Measurements from ENCODE around the gene GTF3C5.

GTF3C5 gene

DNA sequence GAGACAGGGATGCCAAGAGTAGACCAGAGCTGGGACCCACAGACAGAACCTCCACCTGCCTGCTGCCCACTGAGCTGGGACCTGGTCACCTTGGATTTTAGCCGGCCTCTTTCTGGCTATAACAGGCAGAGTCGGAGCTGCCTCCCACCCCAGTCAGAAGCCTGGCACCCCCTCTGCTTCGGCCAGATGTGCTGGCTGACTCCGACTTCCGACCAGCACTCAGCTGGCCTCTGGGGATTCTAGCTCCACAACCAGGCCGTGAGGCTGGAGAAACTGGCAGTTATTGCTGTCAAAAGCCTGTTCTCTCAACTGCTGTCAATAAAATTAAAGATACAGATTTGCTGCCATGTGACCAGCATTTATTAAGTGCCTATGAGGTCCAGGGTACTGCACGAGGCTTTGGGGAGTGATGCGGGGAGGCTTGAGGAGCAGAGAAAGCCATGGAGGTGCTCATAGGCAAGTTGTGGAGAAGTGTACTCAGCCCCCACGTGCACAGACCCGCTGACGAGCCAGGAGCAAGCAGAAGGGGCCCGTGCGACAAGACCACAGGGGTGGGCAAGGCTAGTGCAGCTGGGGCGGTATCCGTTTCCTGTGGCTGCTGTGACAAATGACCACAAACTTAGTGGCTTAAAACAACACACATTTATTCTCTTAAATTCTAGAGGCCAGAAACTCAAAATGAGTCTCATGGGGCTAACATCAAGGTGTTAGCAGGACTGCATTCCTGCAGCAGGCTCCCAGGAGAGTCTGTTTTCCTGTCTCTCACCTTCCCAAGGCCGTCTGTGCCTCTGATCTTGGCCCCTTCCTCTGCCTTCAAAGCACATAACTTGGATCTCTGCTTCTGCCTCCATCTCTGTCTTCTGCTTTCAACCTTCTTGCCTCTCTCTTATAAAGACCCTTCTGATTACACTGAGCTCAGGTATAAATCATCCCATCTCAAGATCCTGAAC, 39.2 kb upstream of the GTF3C5 start:
- no peak for DNase-seq (ENCODE audit: low read depth)
- TF ChIP-seq, protein P1, sequence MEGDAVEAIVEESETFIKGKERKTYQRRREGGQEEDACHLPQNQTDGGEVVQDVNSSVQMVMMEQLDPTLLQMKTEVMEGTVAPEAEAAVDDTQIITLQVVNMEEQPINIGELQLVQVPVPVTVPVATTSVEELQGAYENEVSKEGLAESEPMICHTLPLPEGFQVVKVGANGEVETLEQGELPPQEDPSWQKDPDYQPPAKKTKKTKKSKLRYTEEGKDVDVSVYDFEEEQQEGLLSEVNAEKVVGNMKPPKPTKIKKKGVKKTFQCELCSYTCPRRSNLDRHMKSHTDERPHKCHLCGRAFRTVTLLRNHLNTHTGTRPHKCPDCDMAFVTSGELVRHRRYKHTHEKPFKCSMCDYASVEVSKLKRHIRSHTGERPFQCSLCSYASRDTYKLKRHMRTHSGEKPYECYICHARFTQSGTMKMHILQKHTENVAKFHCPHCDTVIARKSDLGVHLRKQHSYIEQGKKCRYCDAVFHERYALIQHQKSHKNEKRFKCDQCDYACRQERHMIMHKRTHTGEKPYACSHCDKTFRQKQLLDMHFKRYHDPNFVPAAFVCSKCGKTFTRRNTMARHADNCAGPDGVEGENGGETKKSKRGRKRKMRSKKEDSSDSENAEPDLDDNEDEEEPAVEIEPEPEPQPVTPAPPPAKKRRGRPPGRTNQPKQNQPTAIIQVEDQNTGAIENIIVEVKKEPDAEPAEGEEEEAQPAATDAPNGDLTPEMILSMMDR (IDR thresholded peaks at IDR 0.05; ENCODE audit: insufficient read depth, low read depth, low read length, missing control alignments) = no peak
- H3K4me3 ChIP-seq (ENCODE audit: low read length) = no peak overlapping the region

DNA sequence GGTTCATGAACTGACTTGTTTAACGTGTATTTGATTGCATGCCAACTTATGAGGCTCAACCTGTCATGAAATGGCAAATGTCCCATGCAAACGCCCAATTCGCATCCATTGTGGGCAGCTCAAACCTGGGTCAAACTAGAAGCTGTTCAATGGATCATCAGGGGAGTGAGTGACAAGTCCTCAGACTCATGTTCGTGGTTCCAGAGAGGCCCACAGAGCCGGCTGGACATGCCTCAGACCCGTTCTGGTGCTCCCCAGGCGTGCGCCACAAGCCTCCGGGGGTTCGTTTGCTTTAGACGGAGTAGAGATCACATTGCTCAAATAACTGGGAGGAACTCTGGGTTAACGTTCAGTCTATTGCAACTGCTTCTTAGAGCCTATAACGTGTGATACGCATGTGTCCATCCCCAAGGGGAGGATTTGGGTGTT, 37.3 kb upstream of the GTF3C5 start:
- TF ChIP-seq, protein P1 (IDR thresholded peaks at IDR 0.05; ENCODE audit: insufficient read depth, low read depth, low read length, missing control alignments) = no peak
- DNase-seq (ENCODE audit: low read depth) = peak; percentile 71
- no peak overlapping the region for H3K4me3 ChIP-seq (ENCODE audit: low read length)

DNA sequence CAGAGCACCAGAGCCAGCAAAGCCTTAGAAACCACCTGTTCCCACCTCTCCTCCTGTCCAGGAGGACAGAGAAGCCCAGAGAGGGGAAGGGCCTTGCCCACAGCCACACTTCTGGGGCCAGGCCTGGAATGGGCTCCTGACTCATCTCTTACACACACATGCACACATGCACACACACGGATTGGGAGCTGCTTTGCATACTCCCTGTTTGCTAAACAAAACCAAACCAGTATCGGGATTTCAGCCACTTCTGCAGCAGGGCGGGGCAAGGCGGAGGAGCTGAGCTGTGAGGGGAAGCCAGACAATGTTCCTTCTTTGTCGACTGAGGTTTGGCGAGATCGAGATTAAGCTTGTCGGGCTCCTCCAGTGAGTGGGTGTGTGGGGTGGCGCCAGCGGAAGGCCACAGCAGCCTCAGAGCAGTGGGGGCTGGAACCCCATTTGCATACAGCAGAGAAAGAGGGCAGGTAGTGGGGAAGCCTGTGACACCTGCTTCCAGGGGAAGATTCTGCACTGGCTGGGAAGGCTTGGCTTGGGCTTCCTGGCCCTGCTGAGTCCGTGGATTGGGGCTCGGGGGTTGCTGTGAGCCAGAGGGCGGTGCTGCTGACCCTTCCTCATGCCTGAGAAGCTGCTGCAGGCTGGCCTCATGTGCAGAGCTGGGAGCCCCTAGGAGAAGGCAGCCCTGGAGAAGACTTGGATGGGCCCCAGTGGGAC, 36.2 kb upstream of the GTF3C5 start:
- TF ChIP-seq, protein P1 (IDR thresholded peaks at IDR 0.05; ENCODE audit: insufficient read depth, low read depth, low read length, missing control alignments) = peak; percentile 3
- peak; percentile 93 for DNase-seq (ENCODE audit: low read depth)
- H3K4me3 ChIP-seq (ENCODE audit: low read length) = no peak overlapping the region

DNA sequence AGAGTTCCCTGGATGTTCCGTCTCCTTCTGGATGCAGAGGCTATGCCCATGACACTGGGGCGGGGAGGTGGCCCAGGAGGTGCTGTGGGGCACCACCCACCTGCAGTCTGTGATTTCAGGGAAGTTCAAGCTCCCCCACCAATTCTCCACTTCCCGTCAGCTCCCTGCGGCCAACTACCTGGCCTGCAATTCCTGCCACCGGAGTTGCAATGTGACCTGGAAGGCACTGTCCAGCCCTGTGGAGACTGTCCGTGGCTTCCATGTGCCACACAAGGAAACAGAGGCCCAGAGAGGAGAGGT, 35.7 kb upstream of the GTF3C5 start:
- TF ChIP-seq, protein P1 (IDR thresholded peaks at IDR 0.05; ENCODE audit: insufficient read depth, low read depth, low read length, missing control alignments) = no peak
- DNase-seq (ENCODE audit: low read depth) = no peak
- H3K4me3 ChIP-seq (ENCODE audit: low read length) = no peak overlapping the region

DNA sequence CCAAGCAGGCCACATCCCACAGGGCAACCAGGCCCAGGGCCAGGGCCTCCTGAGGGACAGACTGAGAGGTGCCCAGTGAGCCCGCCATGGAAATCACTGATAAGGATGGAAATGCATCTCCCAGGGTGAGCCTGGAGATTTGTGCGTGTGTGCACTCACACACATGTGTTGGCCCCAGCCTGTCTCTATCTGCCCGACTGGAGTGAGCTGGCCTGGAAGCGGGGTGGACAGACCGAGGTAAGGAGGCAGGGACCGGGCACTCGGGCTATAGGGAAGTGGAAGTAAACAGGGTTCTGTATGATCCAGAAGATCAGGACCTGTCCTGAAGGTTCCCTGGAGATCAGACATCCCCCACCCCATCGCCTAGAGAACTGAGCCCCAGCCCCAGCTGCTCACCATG, 34.9 kb upstream of the GTF3C5 start:
- no peak for DNase-seq (ENCODE audit: low read depth)
- TF ChIP-seq, protein P1 (IDR thresholded peaks at IDR 0.05; ENCODE audit: insufficient read depth, low read depth, low read length, missing control alignments) = no peak
- H3K4me3 ChIP-seq (ENCODE audit: low read length) = no peak overlapping the region

DNA sequence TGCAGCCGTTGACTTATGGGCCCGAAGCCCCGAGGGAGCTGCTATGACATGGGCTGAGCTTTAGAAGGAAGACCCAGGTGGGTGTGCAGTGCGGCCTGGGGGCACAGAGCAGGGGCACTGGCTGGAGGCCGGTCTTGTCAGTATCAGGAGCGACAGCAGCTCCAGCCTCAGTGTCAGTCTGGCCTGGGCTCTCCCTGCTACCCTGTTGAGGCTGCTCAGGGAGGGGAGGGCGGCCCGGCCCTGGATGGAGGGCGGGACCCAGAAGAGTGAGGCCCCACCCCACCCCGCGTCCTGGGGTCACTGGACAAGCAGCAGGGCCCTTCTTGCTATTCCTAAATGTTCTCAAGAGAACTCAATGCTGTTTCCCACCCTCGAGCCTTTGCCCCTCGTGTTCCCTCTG, 34.3 kb upstream of the GTF3C5 start:
- TF ChIP-seq, protein P1 (IDR thresholded peaks at IDR 0.05; ENCODE audit: insufficient read depth, low read depth, low read length, missing control alignments) = no peak
- H3K4me3 ChIP-seq (ENCODE audit: low read length) = no peak overlapping the region
- DNase-seq (ENCODE audit: low read depth) = no peak

Data from epithelial cell of esophagus (primary cell).